Stimulated activated CD4-positive, alpha-beta T cell treated with anti-CD3 and anti-CD28 coated beads, Interleukin-15, amount 100 ng/mL, for 48 hours (primary cell): ENCODE data around the gene GOLGA8B.
"Not testable (repeated sequence)": the region's sequence is repeated elsewhere in the genome, so short reads cannot be mapped to it uniquely, and the experiment has no call there.

Source experiments
- DNase-seq, 2 donors: peaks; one replicate each; pipeline ENCODE4 v3.0.0-alpha.2; 2020; ENCODE audit warnings: low read depth in 2 of 2

GOLGA8B gene

DNA sequence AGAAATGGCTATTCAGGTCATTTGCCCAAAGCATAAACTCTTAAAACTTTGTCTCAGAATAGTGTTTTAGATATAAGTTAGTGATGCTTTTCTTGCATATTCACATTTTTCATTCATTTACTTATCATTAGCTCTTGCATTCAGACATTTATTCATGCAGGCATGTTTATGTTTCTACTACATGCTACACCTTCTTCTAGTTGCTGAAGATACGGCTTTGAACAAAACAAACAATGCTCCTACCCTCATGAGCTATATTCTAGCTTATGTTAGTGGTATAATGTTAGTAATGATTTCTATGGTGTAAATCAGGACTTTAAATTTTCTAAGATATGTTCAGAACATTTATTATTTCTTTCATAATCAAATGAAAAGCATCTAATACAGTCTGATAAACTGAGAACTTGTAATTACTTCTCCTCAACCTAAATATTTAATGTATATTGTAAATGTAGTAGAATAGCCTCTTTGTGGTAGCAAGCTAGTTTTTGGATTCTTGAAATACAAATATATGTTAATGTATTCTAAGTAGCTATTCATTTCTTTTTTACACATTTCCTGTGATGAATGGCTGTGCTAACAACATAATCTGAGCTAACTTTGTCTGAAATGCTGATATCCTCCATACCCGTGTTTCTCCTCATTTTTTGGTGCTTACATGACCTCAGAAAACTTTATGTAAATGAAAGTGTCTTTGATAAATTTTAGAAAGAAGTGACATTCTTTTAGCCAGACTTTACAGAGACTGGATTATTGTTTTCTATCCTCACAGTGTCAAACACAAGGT, 15.5 kb upstream of the GOLGA8B start:
- DNase-seq: no peak

DNA sequence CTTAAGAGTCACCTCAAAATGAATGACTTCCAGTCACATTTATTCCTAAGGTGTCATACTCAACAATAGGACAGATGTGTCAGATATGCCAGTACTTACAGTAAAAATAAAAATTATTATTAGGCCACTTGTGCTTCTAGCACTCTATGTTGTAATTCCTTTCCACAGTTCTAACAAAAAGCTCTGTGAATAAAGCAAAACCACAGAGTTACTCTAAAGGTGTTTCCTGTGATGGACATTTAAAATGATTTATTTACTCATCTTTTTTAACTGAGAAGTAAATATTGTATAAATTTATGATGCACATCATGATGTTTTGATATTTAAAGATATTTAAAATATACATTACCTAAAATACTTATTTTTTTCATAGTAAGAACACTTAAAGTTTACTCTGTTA, 13.9 kb upstream of the GOLGA8B start:
- DNase-seq: no peak

DNA sequence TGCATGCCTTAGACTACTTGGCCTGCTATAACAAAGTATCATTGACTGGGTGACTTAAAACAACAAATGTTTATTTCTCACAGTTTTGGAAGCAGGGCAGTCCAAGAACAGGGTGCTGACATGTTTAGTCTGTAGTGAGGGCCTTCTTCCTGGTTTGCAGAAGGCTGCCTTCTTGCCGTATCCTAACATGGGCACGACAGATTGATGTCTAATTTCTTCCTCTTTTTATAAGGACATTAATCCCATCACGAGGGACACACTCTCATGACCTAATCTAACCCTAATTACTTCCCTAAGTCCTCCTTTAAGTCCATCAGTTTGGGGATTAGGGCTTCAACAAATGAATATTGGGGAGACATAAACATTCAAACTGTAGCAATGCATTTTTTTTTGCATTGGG, 10.9 kb upstream of the GOLGA8B start:
- no peak for DNase-seq

DNA sequence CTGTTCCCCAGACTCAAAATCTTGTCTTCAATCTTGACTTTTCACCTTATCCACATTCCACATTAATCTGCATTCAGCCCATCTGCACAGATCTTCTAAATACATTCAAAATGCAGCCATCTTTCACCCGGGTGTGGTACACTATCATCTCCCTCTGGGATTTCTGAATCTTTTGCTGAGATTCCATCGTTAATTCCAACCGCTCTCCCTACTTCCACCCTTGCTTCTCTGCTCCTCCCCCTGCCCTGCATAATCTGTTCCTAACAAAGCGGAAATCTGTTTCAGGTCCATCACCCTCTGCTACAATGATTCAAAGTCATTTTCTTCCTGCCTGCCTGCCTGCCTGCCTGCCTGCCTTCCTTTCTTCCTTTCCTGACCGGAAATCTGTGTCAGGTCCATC, 7.9 kb upstream of the GOLGA8B start:
- DNase-seq: no peak

DNA sequence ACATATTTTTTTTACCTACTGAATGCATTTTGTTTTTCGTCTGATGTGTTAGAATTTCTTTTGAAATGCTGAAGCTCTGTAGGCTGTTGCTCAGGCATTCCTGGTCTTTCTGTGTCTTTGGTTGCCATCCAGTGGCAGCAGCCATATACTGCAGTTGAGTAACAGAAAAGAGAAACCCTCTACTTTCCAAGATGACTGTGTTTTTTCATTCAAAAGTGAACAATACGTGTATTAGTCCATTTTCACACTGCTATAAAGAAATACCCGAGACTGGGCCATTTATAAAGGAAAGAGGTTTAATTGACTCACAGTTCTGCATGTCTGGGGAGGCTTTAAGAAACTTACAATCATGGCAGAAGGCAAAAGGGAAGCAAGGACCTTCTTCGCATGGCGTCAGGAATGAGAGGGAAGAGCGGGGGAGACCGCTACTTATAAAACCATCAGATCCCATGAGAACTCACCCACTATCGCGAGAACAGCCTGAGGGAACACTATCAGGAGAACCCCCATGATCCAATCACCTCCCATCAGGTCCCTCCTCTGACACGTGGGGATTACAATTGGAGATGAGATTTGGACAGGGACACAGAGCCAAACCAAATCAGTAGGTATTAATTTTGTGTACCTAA, 4.7 kb upstream of the GOLGA8B start:
- DNase-seq: peak in 1 of 2 donors; percentile 31

DNA sequence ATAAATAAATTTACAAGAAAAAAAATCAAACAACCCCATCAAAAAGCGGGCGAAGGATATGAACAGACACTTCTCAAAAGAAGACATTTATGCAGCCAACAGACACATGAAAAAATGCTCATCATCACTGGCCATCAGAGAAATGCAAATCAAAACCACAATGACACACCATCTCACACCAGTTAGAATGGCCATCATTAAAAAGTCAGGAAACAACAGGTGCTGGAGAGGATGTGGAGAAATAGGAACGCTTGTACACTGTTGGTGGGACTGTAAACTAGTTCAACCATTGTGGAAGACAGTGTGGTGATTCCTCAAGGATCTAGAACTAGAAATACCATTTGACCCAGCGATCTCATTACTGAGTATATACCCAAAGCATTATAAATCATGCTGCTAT, 2.5 kb upstream of the GOLGA8B start:
- not testable (repeated sequence) for DNase-seq

DNA sequence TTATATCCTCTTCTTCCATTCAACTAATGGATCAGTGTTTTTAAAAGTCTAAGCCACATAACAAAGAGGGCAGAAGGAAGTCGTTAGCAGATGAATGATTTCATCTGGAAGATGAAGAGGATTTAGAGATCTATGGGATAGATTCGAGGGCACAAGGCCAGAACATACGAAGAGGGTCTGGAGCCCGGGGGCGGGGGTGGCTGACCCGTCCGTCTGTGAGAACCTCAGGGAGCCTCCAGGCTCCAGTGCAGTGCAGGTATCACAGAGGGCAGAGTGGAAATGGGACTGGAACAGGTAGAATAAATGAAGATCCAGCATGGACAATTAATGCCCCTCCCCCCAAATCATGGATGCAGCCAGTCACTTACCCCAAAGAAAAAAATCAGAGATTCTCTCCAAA, 1.5 kb upstream of the GOLGA8B start:
- DNase-seq: no peak

DNA sequence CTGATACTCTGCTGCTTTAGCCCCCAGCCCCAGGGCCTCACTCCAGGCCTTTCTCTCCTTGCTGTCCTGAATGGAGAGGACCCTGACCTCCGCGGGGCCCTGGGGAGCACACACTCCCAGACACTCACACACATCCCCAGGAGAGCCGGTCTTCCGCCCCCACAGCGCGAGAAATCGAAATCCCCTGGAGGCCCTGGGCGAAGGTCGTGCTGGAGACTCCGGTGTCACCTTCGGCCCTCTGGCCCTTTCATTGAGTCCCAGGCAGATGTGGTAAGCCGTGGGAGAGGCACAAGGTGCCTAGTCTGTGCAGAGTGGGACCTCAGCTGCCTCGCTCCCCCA, 848 bp upstream of the GOLGA8B start:
- DNase-seq: no peak

DNA sequence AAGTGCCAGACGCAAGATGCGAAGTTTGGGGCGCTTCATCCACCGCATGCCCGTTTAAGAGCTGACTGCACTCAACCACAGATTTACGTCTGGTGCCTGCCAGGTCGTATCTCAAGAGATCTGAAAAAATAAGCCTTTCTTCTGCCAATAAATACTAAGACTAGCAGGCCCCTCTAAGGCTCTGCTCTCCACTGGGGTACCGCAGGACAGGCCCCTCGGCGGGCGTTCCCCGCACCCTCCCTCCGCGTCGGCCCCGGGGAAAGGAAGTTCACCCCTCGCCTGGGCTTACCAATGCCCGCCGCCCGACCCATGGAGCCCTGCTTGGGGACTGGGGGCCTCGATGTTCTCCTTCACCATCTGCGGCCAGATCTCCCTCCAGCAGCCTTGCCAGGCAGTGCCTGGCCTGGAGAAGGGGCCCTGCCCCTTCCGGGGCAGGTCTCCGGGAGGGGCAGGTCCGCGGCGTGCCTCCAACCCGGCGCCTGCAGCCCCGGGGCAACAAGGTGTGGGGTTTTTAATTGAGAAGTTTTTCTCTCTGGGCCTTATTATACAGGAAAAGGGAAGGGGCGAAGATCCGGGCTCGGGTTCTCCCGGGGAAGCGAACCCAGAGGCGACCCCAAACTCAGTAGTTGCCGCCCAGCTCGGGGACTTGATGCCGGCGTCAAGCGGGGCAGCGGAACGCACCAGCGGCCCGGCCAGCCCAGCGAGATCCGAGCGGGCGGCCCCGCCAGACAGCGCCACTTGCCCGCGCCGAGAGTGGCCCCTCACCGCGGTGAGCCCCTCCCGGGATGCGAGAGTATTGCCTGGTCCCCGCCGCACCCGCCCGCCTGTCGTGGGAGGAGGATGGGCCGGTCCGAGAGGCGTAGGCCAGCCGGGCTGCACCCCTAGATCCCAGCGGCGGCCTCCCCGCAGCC, 735 bp downstream of the GOLGA8B start:
- peak in 1 of 2 donors; percentile 24 for DNase-seq

DNA sequence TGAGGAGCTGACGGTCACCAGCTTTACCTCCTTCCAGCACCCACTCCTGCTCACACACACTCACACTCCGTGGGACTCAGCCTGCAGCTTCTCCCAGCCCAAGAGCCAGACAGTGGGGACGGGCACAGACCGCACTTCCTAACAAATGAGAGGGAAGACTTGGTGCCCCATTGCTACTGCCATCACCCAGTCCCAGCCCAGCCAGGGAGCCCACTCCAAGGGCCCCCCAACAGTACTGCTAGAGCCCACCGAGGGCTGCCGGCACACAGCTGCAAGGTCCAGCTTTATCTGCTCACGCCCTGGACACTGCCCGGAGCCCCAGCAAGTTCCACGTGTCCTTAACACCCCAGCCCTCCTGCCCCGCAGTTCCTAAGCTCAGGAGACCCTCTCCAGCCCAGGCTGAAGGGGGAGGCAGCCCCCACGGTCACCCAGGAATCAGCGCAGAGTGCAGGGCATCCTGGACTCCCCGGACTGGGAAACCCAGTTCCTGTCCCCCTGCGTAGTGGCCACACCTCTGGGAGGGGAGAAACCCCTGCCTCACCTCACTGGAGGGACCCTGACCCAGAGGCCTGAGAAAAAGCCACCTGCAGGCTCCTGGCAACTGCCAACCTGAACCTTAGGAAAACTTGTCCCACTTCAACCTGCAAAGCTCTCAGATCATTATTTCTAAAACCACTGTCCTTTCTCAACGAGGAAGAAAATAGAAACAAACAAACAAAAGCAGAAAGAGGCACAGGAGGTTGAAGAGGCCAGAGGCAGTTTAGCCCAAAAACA, 1.6 kb downstream of the GOLGA8B start:
- not testable (repeated sequence) for DNase-seq

DNA sequence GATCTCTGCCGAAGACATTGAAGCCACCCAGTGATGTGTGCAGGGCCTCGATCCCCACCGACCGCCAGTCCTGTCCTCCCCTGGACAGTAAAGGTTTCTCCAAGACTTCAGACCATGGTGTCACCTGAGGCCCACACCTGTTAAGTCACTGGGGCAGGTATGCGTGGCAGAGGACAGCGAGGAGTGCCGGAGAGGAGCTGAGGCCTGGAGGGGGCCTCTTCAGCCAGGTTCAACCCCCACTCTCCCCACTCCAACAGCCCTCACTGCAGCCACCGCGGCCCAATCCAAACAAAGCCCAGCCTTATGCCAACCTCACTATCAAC, 2.4 kb downstream of the GOLGA8B start:
- DNase-seq: no peak

DNA sequence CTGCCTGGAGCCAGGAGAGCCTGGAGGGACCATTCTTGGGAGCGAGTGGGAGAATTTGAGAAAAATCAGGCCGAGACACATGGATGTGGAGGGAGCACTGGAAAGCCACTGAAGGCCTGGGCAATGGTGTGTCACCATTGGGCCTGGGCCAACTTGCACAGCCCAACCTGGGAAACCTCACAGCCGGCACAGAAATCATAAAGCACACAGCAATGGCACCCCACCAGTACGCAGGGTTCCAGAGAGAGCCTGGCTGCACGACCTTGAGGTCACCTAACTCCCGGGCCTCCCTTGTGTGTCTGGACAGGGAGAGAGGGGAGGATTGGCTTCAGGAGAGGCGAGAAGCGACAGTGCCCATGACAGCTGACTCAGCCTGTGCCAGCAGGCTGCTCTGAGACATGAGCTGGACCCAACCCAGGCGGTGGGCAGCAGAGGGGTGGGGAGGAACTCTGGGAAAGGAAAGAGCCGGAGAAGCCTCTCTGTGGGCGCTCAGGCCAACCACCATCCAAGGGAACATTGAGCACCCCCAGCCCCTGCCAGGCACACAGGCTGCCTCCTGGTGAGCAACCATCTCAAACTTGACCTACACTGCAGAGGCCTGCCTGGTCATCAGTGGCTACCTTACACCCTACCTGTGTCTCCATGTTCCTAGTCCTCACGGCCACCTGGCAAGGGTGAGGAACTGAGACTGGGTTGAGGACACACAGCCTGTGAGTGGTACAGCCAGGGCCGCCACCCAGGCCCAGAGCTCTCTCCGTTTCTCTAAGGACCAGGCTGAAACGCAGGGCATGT, 3.0 kb downstream of the GOLGA8B start:
- not testable (repeated sequence) for DNase-seq

DNA sequence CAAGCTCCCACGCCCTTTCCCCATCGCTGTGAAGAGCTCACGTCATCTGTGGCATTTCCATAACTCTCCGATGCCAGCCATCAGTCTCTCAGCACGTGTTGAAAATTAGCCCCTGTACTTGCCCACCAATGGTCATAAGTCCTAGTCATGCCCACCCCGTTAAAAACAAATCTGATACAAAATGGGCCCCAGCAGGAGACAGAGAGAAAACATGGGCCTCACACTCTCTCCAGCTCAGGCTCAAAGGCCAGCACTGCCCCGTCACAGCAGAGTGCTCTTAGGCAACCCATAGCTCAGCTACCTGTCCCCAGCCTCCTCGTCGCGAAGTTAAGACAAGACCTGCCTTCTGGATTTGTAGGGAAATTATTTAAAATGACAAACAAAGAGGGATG, 5.2 kb downstream of the GOLGA8B start:
- DNase-seq: no peak

DNA sequence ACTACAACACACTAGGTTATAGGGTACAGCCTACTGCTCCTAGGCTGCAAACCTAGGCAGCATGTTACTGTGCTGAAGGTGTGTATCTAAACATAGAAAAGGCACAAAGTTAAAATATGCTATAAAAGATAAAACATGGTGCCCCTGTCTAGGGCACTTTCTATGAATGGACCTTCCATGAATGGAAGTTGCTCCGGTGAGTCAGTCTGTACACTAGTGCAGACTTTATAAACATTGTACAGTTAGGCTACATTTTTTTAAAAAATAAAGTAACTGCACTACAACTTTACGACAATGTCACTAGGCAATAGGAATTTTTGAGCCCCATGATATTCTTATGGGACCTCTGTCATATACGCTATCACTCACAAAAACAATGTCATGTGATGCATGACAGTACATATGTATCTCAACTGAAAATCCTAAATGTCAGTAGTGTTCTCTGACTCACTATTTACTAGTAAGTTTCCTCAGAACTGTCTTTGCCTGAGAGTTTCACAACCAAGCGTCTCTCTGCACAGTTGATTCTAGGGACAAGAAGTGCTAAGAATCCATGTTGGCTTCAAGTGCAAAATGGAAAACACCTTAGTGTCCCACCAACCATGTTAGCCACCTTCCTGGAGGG, 5.7 kb downstream of the GOLGA8B start:
- DNase-seq: not testable (repeated sequence)

DNA sequence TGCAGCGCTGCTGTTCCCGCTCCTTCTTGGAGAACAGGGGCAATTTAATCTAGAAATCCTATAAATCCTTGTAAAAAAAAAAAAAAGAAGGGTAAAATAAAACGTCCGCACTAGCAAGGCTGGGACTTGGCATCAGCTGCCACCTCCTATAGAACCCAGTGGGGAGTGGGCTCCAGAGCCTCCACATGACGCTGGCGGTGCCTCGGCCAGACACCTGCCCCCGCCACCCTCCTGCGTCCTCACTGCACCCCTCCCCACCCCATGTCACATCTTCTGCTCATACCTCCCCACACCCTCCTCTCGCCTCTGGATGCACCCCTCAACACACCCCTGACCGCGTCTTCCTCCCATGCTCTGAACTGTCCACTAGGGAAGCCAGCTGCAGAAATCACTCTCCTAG, 8.4 kb downstream of the GOLGA8B start:
- not testable (repeated sequence) for DNase-seq

DNA sequence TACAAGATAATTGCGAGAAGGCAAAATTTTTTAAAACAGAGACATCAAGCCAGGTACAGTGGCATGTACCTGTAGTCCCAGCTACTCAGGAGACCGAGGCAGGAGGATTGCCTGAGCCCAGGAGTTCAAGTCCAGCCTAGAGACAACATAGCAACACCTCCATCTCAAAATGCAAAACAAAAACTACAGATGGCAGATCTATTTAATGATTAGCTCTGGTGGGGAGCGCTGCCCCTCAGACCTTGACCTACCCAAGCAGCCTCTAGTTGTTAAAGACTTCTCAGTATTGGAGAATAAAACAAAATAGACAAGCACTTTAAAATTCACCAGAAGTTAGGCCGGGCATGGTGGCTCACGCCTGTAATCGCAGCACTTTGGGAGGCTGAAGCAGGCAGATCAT, 10.5 kb downstream of the GOLGA8B start:
- DNase-seq: not testable (repeated sequence)

DNA sequence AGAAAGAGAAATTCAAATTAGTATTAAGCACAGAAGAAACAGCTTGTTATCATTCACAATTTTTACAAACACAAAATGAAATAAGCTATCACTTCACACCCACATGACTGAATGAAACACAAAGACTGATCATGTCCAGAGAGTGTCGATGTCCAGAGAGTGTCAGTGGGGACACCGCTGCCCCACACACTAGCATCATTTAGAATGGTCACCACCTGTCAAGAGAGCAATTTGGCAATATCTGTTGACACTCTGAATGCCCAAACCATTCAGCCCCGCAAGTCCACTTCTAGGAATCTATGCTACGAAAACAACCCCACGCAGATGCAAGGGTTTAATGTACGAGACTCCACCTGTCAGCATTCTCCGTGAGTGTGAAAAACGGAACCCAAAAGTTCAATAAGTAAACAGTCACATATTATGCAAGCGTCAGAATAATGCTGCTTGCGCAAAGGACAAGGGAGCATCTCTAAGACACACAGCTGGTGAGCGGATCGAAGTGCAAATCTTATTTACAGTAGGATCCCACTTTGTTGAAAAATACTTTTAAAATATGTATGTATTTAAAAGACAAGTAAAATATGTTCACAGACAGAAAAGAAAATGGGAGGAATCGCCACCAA, 11.3 kb downstream of the GOLGA8B start:
- DNase-seq: not testable (repeated sequence)

DNA sequence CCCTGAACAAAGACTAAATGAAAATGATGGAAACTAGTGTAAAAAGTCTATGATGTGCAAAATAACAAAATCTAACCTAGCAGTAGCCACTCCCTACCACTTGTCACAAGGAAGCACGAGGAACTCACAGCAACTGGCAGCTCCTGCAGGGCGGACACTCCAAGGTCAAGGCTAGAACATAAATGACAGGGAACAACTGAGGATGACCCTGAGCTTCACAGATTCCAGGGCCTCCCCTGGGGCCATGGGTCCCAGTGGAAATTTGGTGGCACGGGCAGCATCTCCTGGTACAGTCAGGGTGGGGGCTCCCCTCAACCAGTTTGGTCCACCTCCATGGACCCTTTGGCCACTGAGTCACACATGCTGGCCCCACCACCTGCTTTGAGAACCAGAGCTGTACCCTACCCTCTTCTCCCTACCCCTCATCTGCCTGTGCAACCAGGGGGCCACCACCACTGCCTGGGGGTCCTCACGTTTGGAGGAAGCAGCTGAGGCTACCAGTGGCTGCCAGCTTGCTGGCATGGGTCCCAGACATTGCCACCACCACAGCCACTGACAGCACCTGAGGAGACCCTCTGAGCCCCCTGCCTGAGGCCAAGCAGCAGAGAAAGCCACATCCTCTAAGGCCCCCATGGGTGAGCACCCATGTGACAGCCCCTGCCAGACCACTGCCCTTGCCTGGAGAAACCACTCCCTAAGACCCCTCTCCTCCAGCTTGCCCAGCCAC, 13.6 kb downstream of the GOLGA8B start:
- DNase-seq: not testable (repeated sequence)

DNA sequence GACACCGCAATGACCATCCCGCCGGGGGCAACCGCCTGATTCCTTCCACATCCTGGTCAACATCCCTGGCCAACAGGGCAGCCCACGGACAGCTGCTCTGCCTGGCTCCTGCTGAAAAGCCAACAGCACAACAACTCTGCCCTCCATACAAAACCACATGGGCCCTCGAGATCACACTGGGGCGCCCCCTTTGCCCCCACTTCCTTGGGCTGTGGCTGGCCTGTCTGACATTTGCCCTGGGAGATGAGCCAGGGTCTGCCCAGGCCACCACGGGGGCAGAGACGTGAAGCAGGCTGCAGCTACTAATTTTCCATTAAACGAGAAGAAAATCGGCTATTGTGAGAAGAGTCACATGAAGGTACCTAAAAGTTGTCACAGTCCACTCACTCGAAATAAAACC, 16.3 kb downstream of the GOLGA8B start:
- not testable (repeated sequence) for DNase-seq
